MM.1S (cell line): ENCODE data around the gene IQCM.

ENCODE experiments used
- CTCF ChIP-seq: fragments of 300-600 bp; sonication (generic); IDR thresholded peaks from 2 replicates; pipeline ENCODE4 v1.5.1; 2016; ENCODE audit warnings: antibody characterized with exemption, low read length, mixed read lengths
- EZH2 ChIP-seq: fragments of 300-600 bp; sonication (generic); optimal IDR thresholded peaks from 2 replicates; pipeline ENCODE3; 2017; ENCODE audit warnings: low read depth, mild to moderate bottlenecking, antibody characterized with exemption, low read length, mixed read lengths

GRCh38 chr4:149749784-149750183 is 65.9 kb downstream of the IQCM start:
- TF ChIP-seq CTCF: no peak
- no peak for TF ChIP-seq EZH2
